Upper lobe of left lung (tissue), 4 donors: ENCODE results near the gene PTPRD.

Experiments
- POLR2A ChIP-seq, 4 donors: fragments of 450-650 bp; IDR thresholded peaks; one replicate each; pipeline ENCODE4 v1.5.1; 2016 to 2017; ENCODE audit warnings: antibody characterized with exemption in 4 of 4, mild to moderate bottlenecking in 2 of 4
- TF ChIP-seq, protein P1 (sequence below), 6 experiments: fragments of 450-650 bp in 4 of 6; fragments of 200-600 bp in 2 of 6; sonication (generic) in 2 of 6; IDR thresholded peaks; one replicate each; pipeline ENCODE4 v1.5.1; 2016 to 2019; ENCODE audit warnings: antibody characterized with exemption in 6 of 6

GRCh38 chr9:8297047-8297446, 2315.8 kb downstream of the PTPRD start:
- no peak for TF ChIP-seq POLR2A (IDR thresholded peaks at IDR 0.05)
- TF ChIP-seq, protein P1, sequence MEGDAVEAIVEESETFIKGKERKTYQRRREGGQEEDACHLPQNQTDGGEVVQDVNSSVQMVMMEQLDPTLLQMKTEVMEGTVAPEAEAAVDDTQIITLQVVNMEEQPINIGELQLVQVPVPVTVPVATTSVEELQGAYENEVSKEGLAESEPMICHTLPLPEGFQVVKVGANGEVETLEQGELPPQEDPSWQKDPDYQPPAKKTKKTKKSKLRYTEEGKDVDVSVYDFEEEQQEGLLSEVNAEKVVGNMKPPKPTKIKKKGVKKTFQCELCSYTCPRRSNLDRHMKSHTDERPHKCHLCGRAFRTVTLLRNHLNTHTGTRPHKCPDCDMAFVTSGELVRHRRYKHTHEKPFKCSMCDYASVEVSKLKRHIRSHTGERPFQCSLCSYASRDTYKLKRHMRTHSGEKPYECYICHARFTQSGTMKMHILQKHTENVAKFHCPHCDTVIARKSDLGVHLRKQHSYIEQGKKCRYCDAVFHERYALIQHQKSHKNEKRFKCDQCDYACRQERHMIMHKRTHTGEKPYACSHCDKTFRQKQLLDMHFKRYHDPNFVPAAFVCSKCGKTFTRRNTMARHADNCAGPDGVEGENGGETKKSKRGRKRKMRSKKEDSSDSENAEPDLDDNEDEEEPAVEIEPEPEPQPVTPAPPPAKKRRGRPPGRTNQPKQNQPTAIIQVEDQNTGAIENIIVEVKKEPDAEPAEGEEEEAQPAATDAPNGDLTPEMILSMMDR (IDR thresholded peaks at IDR 0.05): no peak
